ENCODE results near the gene NAA25. TPM values are rescaled to one million over a fixed set of nuclear protein-coding genes. Genes with fewer than 3 reads are reported as not detected.
"Not testable (repeated sequence)": the region's sequence is repeated elsewhere in the genome, so short reads cannot be mapped to it uniquely, and the experiment has no call there.

NAA25 gene
- total RNA-seq, 2 donors from 2014 or later = 11.6 to 17.1 TPM

GRCh38 chr12:111994211-111995111 lies 114.1 kb downstream of the NAA25 start:
- DNase-seq; intact Hi-C loops (cut with DNase I); ATAC-seq: not testable (repeated sequence)

DNA sequence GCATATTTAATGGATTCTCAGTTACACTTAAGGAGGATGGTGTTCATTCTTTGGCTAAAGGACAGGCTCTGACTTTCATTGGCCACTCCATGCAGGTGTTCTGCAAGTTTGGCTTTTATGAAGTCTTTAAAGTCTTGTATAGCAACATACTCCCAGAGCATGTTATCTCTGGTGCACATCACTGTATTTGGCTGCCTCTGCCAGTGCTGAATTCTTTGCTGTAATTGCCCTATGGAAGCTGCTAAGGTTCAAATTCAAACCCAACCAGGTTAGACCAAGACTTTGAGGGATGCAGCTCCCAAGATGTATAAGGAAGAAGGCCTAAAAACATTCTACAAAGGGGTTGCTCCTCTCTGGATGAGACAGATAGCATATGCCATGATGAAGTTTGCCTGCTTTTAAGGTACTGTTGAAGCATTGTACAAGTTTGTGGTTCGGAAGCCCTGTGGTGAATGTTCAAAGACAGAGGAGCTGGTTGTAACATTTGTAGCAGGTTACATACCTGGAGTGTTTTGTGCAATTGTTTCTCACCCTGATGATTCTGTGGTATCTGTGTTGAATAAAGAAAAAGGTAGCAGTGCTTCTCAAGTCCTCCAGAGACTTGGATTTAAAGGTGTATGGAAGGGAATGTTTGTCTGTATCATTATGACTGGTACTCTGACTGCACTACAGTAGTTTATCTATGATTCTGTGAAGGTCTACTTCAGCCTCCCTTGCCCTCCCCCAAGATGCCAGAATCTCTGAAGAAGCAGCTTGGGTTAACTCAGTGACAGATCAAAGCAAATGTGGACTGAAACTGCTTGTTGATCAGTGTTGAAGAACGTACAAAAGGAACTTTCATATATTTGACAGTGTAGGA lies 115.1 kb downstream of the NAA25 start:
- DNase-seq = no peak
- intact Hi-C loops (cut with DNase I) = no loop called here
- no peak for ATAC-seq

- ATAC-seq (no peak), DNase-seq (no peak)
- intact Hi-C loops (cut with DNase I) = no loop called here
Observed at GRCh38 chr12:111992464-111992863, 116.1 kb downstream of the NAA25 start.

- no peak for ATAC-seq
- DNase-seq = no peak
- intact Hi-C loops (cut with DNase I) = no loop called here
Observed at GRCh38 chr12:111991946-111992345, 116.6 kb downstream of the NAA25 start.

DNA sequence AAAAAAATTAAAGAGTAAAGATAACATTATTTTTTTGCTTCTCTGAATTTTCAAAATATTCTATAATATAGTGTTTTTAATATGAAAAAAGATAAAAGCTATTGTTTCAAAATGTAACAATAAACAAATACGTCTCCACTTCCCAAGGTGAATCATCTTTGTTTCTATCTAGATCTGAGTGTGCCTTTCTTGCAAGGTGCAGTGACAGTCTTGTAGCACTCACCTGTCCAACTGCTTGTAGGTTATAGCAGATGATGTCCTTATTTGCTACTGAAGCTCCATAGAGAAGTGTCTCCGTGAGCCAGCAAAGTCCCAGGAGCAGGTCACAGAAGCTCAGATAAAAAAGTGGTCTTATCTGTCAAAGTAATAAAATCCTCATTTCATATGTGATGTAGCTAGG lies 117.0 kb downstream of the NAA25 start:
- ATAC-seq = no peak
- DNase-seq = no peak
- intact Hi-C loops (cut with DNase I) = no loop called here

- DNase-seq (no peak), ATAC-seq (no peak)
- intact Hi-C loops (cut with DNase I) = no loop called here
Observed at GRCh38 chr12:111984820-111985219, 123.8 kb downstream of the NAA25 start.

DNA sequence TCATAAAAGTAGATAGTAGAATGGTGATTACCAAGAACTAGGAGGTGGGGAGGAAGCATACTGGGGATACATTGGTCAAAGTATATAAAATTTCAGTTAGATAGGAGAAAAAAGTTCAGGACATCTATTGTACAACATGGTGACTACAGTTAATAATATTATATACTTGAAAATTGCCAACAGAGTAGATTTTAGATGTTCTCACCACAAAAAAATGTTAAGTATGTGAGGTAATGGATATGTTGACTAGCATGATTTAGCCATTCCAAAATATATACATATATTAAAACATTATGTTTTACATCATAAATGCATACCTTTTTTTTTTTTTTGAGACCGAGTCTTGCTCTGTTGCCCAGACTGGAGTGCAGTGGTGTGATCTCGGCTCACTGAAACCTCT lies 126.6 kb downstream of the NAA25 start:
- ATAC-seq = no peak
- intact Hi-C loops (cut with DNase I) = no loop called here

DNA sequence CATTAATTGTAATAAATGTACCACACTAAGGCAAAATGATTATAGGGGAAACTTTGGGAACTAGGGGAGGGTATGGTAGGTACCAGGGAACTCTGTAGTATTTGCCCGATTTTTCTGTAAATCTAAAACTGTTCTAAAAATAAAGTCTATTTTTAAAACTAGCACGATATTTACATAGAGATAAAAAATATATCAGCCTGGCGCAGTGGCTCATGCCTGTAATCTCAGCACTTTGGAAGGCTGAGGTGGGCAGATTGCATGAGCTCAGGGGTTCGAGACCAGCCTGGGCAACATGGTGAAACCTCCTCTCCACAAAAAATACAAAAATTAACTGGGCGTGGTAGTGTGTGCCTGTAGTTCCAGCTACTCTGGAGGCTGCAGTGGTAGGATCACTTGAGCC lies 128.0 kb downstream of the NAA25 start:
- no peak for DNase-seq
- no peak for ATAC-seq
- intact Hi-C loops (cut with DNase I) = no loop called here

More for the DNA sequence above, 126.6 kb downstream of the NAA25 start:
- DNase-seq = no peak

- DNase-seq = no peak
- no peak for ATAC-seq
- intact Hi-C loops (cut with DNase I) = no loop called here
Observed at GRCh38 chr12:111978545-111978944, 130.0 kb downstream of the NAA25 start.

GRCh38 chr12:111976860-111977259 lies 131.7 kb downstream of the NAA25 start:
- ATAC-seq = no peak
- DNase-seq = no peak
- intact Hi-C loops (cut with DNase I) = no loop called here

Small RNA genes within 50 kb of the gene (microRNA-seq; reads per million reads assigned to microRNA genes)
- 0 reads per million in 2 donors for gene MIR3657

Other genes starting within 250 kb of the NAA25 start
- 10 to 100 TPM; 11.8 to 18.8 TPM for gene TMEM116, start 95.6 kb downstream of the NAA25 start, total RNA-seq
- 10 to 100 TPM; 42.2 to 52.3 TPM for gene ERP29, start 95.4 kb downstream of the NAA25 start, total RNA-seq
- 10 to 100 TPM; 18.0 to 18.9 TPM for gene TRAFD1, start 16.8 kb upstream of the NAA25 start, total RNA-seq